SU-DHL-6 (cell line): Measurements from ENCODE around the gene SEMA3G.

Experiments used
- H2AFZ ChIP-seq: fragments of 200-600 bp; sonication (generic); 2 replicates; pipeline ENCODE4 v1.6.1; 2014; ENCODE audit warnings: low read depth, mild to moderate bottlenecking, moderate library complexity, mixed read lengths, antibody characterized with exemption, low read length; ENCODE audit not compliant: severe bottlenecking
- H3F3A ChIP-seq: fragments of 200-600 bp; shearing (Covaris generic); 2 replicates; pipeline ENCODE4 v1.6.0; 2016; ENCODE audit warnings: antibody characterized with exemption, mild to moderate bottlenecking; ENCODE audit not compliant: insufficient read depth
- H3K27ac ChIP-seq: fragments of 200-600 bp; sonication (generic); 2 replicates; pipeline ENCODE4 v1.5.1; 2016; ENCODE audit warnings: low read depth, mild to moderate bottlenecking, low read length, moderate library complexity, mixed read lengths
- H3K27me3 ChIP-seq: fragments of 200-600 bp; sonication (generic), shearing (Covaris generic); 2 replicates; pipeline ENCODE4 v1.6.0; 2014; ENCODE audit warnings: mild to moderate bottlenecking, low read length
- H3K36me3 ChIP-seq: fragments of 200-600 bp; sonication (generic); 2 replicates; pipeline ENCODE4 v1.6.1; 2014; ENCODE audit warnings: mild to moderate bottlenecking, low read length, mixed read lengths
- H3K4me2 ChIP-seq: fragments of 300-600, 200-600 bp; shearing (Covaris generic), sonication (generic); 2 replicates; pipeline ENCODE4 v1.6.0; 2014; ENCODE audit warnings: low read length, low read depth, mild to moderate bottlenecking; ENCODE audit not compliant: poor library complexity, severe bottlenecking
- H3K4me3 ChIP-seq: fragments of 200-600 bp; sonication (generic); 2 replicates; pipeline ENCODE4 v1.5.1; 2014; ENCODE audit warnings: antibody characterized with exemption, low read length, mild to moderate bottlenecking, mixed read lengths; ENCODE audit not compliant: insufficient read depth, poor library complexity, severe bottlenecking
- H3K79me2 ChIP-seq: fragments of 200-600 bp; sonication (generic); 2 replicates; pipeline ENCODE4 v1.6.1; 2014; ENCODE audit warnings: mild to moderate bottlenecking, low read length, moderate library complexity; ENCODE audit not compliant: insufficient read depth
- H3K9ac ChIP-seq: fragments of 200-600 bp; sonication (generic); 2 replicates; pipeline ENCODE4 v1.7.0; 2014; ENCODE audit warnings: mild to moderate bottlenecking, low read length
- H3K9me2 ChIP-seq: fragments of 200-600 bp; sonication (generic); replicated peaks from 2 replicates; pipeline ENCODE4 v1.6.1; 2014; ENCODE audit warnings: low read length; ENCODE audit not compliant: insufficient read depth
- H3K9me3 ChIP-seq: fragments of 200-600 bp; sonication (generic); 2 replicates; pipeline ENCODE4 v1.6.1; 2014; ENCODE audit warnings: low read length, mixed read lengths; ENCODE audit not compliant: insufficient read depth
- H4K20me1 ChIP-seq: fragments of 200-600 bp; sonication (generic); 2 replicates; pipeline ENCODE4 v1.6.1; 2014; ENCODE audit warnings: low read depth, mild to moderate bottlenecking, antibody characterized with exemption, low read length, moderate library complexity, mixed read lengths
- EZH2phosphoT487 ChIP-seq: fragments of 200-600 bp; sonication (generic), shearing (Covaris generic); conservative IDR thresholded peaks from 2 replicates; pipeline ENCODE4 v1.6.1; 2018; ENCODE audit warnings: mild to moderate bottlenecking, antibody characterized with exemption, low read length, moderate library complexity, mixed read lengths
- TF ChIP-seq, protein P1 (sequence below): fragments of 200-600 bp; sonication (generic); IDR thresholded peaks from one replicate; pipeline ENCODE4 v1.5.1; 2017; ENCODE audit warnings: antibody characterized with exemption, mild to moderate bottlenecking, low read length, moderate library complexity; ENCODE audit not compliant: insufficient read depth, poor library complexity, severe bottlenecking

Gene SEMA3G

DNA sequence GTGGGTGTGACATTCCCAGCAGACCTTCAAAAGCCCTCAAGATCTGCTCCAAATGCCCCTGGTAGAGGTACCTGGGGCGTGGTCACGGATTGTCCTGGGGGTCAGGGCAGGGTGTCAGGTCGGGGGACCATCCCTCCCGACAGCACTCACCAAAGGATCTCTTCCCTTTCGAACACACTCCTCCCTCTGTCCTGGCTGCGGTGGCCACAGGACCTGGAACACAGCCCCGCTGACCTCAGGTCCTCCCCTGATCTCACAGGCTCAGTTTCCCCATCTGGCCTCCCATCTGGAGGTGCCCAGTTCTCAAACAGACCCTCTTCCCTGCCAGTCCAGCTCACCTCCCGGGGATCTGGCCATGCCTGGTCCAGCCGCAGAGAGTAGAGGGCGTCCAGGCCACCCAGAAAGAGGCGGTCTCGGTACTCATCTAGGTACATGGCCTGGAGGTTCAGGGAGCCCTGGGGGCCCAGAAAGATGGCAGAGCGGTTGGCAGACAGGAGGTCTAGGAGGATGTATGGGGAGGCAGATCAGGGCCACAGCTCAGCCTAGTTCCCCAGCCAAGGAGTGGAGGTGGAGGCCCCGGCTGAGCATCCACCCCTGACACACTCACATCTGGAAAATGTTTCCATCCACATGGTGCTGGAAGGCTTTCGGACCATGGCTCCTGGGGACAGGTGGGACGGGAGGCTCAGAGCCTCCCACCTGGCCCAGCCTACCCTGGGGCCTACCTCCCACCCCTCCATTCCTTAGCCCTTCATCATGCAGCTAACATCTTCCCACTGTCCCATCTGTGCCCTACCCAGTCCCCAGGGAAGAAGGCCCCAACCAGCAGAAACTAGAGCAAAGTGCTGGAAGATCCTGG, 2.3 kb downstream of the SEMA3G start:
- no peak overlapping the region for H2AFZ ChIP-seq
- no peak overlapping the region for H3K27ac ChIP-seq
- no peaks in the 10 kb centered on the region for H3K9me2 ChIP-seq
- H3K79me2 ChIP-seq, result no peaks in the 10 kb centered on the region
- H3K36me3 ChIP-seq, result no peaks in the 10 kb centered on the region
- no peak overlapping the region for H3K9ac ChIP-seq
- H3F3A ChIP-seq, result no peaks in the 10 kb centered on the region
- H3K4me3 ChIP-seq, result no peak overlapping the region
- no peak overlapping the region for H3K4me2 ChIP-seq
- no peaks in the 10 kb centered on the region for H4K20me1 ChIP-seq
- H3K9me3 ChIP-seq, result no peaks in the 10 kb centered on the region
- TF ChIP-seq, protein P1, sequence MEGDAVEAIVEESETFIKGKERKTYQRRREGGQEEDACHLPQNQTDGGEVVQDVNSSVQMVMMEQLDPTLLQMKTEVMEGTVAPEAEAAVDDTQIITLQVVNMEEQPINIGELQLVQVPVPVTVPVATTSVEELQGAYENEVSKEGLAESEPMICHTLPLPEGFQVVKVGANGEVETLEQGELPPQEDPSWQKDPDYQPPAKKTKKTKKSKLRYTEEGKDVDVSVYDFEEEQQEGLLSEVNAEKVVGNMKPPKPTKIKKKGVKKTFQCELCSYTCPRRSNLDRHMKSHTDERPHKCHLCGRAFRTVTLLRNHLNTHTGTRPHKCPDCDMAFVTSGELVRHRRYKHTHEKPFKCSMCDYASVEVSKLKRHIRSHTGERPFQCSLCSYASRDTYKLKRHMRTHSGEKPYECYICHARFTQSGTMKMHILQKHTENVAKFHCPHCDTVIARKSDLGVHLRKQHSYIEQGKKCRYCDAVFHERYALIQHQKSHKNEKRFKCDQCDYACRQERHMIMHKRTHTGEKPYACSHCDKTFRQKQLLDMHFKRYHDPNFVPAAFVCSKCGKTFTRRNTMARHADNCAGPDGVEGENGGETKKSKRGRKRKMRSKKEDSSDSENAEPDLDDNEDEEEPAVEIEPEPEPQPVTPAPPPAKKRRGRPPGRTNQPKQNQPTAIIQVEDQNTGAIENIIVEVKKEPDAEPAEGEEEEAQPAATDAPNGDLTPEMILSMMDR, result no peak
- TF ChIP-seq EZH2phosphoT487, result no peak
- no peaks in the 10 kb centered on the region for H3K27me3 ChIP-seq

DNA sequence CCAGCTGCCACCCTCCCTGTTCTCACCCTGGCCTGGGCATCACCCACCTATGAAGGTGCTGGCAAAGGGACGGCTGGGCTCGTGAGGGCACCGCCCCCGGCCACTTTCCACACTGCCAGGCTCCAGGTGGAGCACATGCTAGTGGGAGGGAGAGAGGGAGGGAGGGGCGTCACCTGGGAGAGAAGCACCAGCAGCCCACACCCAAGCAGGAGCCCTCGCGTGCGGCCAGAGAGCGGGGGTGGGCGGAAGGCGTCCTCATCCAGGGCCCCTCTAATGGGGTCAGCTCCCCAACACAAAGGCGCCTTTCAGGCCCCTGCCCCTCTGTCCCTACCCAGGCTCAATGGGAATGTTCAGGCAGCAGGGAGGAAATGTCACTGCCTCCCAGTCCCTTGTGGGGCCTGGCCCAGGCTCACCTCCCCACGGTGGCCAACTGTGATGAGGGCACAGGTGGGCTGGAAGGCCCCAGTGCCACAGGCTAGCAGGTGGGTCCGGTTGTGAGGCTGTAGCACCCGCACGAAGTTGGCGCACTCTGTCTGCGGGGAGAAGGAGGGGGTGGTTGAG, 3.1 kb downstream of the SEMA3G start:
- no peaks in the 10 kb centered on the region for H3K9me2 ChIP-seq
- H3K36me3 ChIP-seq, result no peaks in the 10 kb centered on the region
- no peaks in the 10 kb centered on the region for H3K9me3 ChIP-seq
- H3K4me3 ChIP-seq, result no peak overlapping the region
- H3K4me2 ChIP-seq, result no peak overlapping the region
- TF ChIP-seq, protein P1, result no peak
- TF ChIP-seq EZH2phosphoT487, result no peak
- no peaks in the 10 kb centered on the region for H4K20me1 ChIP-seq
- no peaks in the 10 kb centered on the region for H3F3A ChIP-seq
- H3K27me3 ChIP-seq, result no peaks in the 10 kb centered on the region
- H2AFZ ChIP-seq, result no peak overlapping the region
- H3K9ac ChIP-seq, result no peak overlapping the region
- no peak overlapping the region for H3K27ac ChIP-seq
- H3K79me2 ChIP-seq, result no peaks in the 10 kb centered on the region

DNA sequence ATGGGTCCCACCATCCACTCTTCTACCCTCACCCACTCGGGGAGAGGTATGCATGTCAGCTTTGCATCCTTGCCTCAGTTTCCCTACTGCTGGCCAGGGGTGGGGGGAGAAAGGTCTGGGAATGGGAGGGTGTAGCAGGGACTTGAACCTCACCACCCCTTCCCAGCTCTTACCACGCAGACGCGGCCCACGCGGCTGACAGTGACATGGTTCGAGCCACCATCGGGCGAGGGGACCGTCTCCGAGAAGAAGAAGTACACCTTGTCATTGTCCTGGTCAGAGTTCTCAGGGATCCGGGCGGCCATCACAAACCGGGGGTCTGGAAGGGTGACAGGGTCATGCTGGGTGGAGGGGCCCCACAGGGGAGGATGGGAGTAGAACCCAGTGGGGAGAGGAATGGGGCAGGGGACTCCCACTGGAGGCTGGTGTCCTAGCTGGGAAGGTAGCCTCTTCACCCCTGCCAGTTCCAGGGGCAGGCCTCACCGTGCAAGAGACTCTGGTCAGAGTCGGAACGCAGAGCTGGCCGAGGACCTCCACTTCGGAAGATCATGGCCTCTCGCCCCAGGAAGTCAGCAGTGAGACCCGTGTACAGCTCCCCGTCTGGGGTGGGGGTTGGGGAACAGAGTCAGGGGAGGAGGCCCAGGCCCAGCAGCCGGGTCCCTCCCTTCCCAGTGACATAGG, 3.7 kb downstream of the SEMA3G start:
- H3K27me3 ChIP-seq, result no peaks in the 10 kb centered on the region
- H3K9ac ChIP-seq, result no peak overlapping the region
- H3K9me3 ChIP-seq, result no peaks in the 10 kb centered on the region
- H3K36me3 ChIP-seq, result no peaks in the 10 kb centered on the region
- H3F3A ChIP-seq, result no peaks in the 10 kb centered on the region
- TF ChIP-seq, protein P1, result no peak
- no peak for TF ChIP-seq EZH2phosphoT487
- H3K79me2 ChIP-seq, result no peaks in the 10 kb centered on the region
- H3K4me3 ChIP-seq, result no peak overlapping the region
- H3K9me2 ChIP-seq, result no peaks in the 10 kb centered on the region
- no peak overlapping the region for H2AFZ ChIP-seq
- no peak overlapping the region for H3K4me2 ChIP-seq
- no peak overlapping the region for H3K27ac ChIP-seq
- H4K20me1 ChIP-seq, result no peaks in the 10 kb centered on the region
